Measurements from ENCODE around the gene RYR3. TPM values are rescaled to one million over a fixed set of nuclear protein-coding genes. Genes with fewer than 3 reads are reported as not detected.

Gene RYR3
- total RNA-seq, 1 donor from 2014 or later, result 4.8 TPM

GRCh38 chr15:33461671-33462070, 150.9 kb downstream of the RYR3 start:
- Mint-ChIP-seq H3K36me3 (ENCODE audit: low read depth, unreplicated experiment) (no peaks in the 10 kb centered on the region), H3K27me3 (ENCODE audit: unreplicated experiment) (no peaks in the 10 kb centered on the region), H3K4me1 (ENCODE audit: unreplicated experiment) (no peaks in the 10 kb centered on the region), H3K9me3 (ENCODE audit: unreplicated experiment) (no peaks in the 10 kb centered on the region), H3K4me3 (ENCODE audit: unreplicated experiment) (no peak overlapping the region), H3K27ac (ENCODE audit: unreplicated experiment) (no peak overlapping the region)
- no peak for TF ChIP-seq CTCF (IDR thresholded peaks at IDR 0.05; ENCODE audit: unreplicated experiment)
- DNase-seq (ENCODE audit: low spot score), result no peak

- TF ChIP-seq CTCF (IDR thresholded peaks at IDR 0.05; ENCODE audit: unreplicated experiment), result no peak
- no peak overlapping the region for H3K27ac Mint-ChIP-seq (ENCODE audit: unreplicated experiment)
- no peak overlapping the region for H3K4me3 Mint-ChIP-seq (ENCODE audit: unreplicated experiment)
- H3K9me3 Mint-ChIP-seq (ENCODE audit: unreplicated experiment), result no peaks in the 10 kb centered on the region
- H3K27me3 Mint-ChIP-seq (ENCODE audit: unreplicated experiment), result no peaks in the 10 kb centered on the region
- no peaks in the 10 kb centered on the region for H3K36me3 Mint-ChIP-seq (ENCODE audit: low read depth, unreplicated experiment)
- DNase-seq (ENCODE audit: low spot score), result no peak
- no peaks in the 10 kb centered on the region for H3K4me1 Mint-ChIP-seq (ENCODE audit: unreplicated experiment)
Observed at GRCh38 chr15:33467146-33467815, 156.5 kb downstream of the RYR3 start.

- Mint-ChIP-seq H3K9me3 (ENCODE audit: unreplicated experiment) (no peaks in the 10 kb centered on the region), H3K27me3 (ENCODE audit: unreplicated experiment) (no peaks in the 10 kb centered on the region), H3K27ac (ENCODE audit: unreplicated experiment) (no peak overlapping the region), H3K36me3 (ENCODE audit: low read depth, unreplicated experiment) (no peaks in the 10 kb centered on the region), H3K4me3 (ENCODE audit: unreplicated experiment) (no peak overlapping the region), H3K4me1 (ENCODE audit: unreplicated experiment) (no peaks in the 10 kb centered on the region)
- no peak for TF ChIP-seq CTCF (IDR thresholded peaks at IDR 0.05; ENCODE audit: unreplicated experiment)
- DNase-seq (ENCODE audit: low spot score), result no peak
Observed at GRCh38 chr15:33467816-33468163, 157.0 kb downstream of the RYR3 start.

- no peaks in the 10 kb centered on the region for H3K4me1 Mint-ChIP-seq (ENCODE audit: unreplicated experiment)
- no peaks in the 10 kb centered on the region for H3K9me3 Mint-ChIP-seq (ENCODE audit: unreplicated experiment)
- H3K36me3 Mint-ChIP-seq (ENCODE audit: low read depth, unreplicated experiment), result no peaks in the 10 kb centered on the region
- no peak for DNase-seq (ENCODE audit: low spot score)
- H3K27ac Mint-ChIP-seq (ENCODE audit: unreplicated experiment), result no peak overlapping the region
- no peak for TF ChIP-seq CTCF (IDR thresholded peaks at IDR 0.05; ENCODE audit: unreplicated experiment)
- no peak overlapping the region for H3K4me3 Mint-ChIP-seq (ENCODE audit: unreplicated experiment)
- H3K27me3 Mint-ChIP-seq (ENCODE audit: unreplicated experiment), result no peaks in the 10 kb centered on the region
Observed at GRCh38 chr15:33468740-33469139, 158.0 kb downstream of the RYR3 start.

GRCh38 chr15:33473005-33473404, 162.2 kb downstream of the RYR3 start:
- H3K4me1 Mint-ChIP-seq (ENCODE audit: unreplicated experiment), result no peaks in the 10 kb centered on the region
- no peaks in the 10 kb centered on the region for H3K36me3 Mint-ChIP-seq (ENCODE audit: low read depth, unreplicated experiment)
- no peak for TF ChIP-seq CTCF (IDR thresholded peaks at IDR 0.05; ENCODE audit: unreplicated experiment)
- no peaks in the 10 kb centered on the region for H3K9me3 Mint-ChIP-seq (ENCODE audit: unreplicated experiment)
- H3K27me3 Mint-ChIP-seq (ENCODE audit: unreplicated experiment), result no peaks in the 10 kb centered on the region
- DNase-seq (ENCODE audit: low spot score), result no peak
- no peak overlapping the region for H3K27ac Mint-ChIP-seq (ENCODE audit: unreplicated experiment)
- no peak overlapping the region for H3K4me3 Mint-ChIP-seq (ENCODE audit: unreplicated experiment)

All from endothelial cell (in vitro differentiated cells).